Epithelial cell of esophagus (primary cell): ENCODE results near the gene AHRR.
A peak's percentile ranks its signal among the peaks of the same experiment; 100 is the strongest.

Source experiments
- DNase-seq: peaks from one replicate; pipeline ENCODE4 v3.0.0; 2010; ENCODE audit warnings: low read depth
- H3K4me3 ChIP-seq: 2 replicates; pipeline ENCODE4 v1.5.1; 2011; ENCODE audit warnings: mild to moderate bottlenecking, low read length, control low read depth
- TF ChIP-seq, protein P1 (sequence below): IDR thresholded peaks from 2 replicates; pipeline ENCODE4 v1.5.1; 2011; ENCODE audit warnings: low read depth, mild to moderate bottlenecking, low read length, control low read depth, inconsistent platforms; ENCODE audit not compliant: insufficient read depth; ENCODE audit errors: missing control alignments

AHRR gene

DNA sequence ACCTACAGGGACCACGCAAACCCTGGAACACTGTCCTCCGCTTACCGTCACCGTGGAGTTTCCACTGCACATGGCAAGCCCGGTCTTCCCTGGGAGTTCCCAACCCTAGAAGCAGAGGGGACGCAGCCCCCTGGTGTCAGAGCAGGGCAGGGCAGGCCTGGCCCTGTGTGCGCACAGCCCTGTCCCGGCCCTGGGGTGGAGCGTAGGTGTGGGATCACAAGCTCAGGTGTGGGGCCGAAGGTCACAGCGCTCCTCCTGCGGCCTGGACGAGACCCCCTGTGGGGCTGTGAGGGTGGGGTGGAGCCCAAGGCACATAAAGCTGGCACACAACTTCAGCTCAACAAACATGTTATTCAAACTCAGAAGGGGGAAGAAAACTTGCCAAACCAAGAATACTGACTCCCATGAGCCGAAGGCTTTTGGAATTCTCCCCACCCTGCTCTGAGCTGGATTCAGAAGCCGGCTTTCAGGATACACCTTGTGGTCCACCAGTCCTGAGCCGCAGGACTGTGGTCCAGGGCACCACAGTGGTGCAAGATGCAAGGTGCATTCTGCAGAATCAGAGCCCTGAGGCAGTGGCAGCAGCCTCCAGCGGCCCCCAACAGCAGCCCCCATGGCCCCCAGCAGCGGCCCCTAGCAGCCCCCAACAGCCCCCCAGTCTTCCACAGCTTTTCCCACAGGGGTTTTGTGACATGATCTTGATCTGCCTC, 109.6 kb downstream of the AHRR start:
- TF ChIP-seq, protein P1, sequence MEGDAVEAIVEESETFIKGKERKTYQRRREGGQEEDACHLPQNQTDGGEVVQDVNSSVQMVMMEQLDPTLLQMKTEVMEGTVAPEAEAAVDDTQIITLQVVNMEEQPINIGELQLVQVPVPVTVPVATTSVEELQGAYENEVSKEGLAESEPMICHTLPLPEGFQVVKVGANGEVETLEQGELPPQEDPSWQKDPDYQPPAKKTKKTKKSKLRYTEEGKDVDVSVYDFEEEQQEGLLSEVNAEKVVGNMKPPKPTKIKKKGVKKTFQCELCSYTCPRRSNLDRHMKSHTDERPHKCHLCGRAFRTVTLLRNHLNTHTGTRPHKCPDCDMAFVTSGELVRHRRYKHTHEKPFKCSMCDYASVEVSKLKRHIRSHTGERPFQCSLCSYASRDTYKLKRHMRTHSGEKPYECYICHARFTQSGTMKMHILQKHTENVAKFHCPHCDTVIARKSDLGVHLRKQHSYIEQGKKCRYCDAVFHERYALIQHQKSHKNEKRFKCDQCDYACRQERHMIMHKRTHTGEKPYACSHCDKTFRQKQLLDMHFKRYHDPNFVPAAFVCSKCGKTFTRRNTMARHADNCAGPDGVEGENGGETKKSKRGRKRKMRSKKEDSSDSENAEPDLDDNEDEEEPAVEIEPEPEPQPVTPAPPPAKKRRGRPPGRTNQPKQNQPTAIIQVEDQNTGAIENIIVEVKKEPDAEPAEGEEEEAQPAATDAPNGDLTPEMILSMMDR, result peak; percentile 47
- DNase-seq, result peak; percentile 26
- H3K4me3 ChIP-seq, result no peak overlapping the region

DNA sequence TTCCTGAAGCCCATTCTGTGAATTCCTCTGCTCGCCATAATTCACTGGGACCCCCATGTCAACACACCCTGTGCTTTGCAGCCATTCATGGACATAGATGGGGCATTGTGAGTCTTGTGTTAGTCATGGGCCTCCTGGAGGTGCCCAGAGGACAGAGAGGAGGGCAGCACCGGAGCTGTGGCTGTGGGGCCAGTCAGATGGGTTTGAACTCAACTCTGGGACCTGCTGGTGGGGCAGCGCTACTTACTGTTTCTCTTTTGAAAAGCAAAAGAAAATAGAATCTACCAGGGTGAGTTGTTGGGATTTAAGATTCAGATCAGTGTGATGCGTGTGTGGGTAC, 110.2 kb downstream of the AHRR start:
- TF ChIP-seq, protein P1, result no peak
- no peak for DNase-seq

DNA sequence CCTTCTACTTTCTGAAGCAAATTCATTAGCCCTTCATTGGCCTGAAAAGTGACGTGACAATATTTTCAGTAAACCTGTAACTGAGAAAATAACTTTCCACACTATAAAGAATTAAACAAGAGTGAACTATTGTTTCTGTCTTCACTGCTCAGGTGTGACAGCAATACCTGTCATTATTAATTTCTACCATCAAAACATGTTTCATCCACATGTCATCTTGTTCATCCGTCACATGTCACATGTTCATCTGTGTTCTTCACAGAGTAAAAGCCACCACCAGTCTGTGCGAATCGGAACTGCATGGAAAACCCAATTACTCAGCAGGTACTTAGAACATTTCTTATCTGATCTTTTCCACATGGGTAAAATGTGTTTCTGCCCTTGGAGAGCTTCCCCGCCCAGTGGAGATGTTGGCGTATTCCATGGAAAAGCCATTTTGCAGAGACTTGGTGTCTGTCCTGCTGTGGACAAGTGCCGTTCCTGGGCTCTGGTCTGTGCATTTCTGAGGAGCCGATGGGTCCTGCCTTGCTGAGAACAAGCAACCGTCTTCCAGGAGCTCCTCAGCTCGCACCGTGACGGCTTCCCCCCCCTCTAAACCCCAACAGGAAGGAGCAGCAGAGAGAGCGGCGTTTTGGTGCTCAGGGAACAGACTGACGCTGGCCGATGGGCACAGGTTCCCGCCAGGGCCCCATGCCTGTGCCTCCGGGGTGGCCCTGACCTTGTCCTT, 110.8 kb downstream of the AHRR start:
- DNase-seq, result no peak
- H3K4me3 ChIP-seq, result no peak overlapping the region
- TF ChIP-seq, protein P1, result no peak

More for the DNA sequence above, 110.2 kb downstream of the AHRR start:
- no peak overlapping the region for H3K4me3 ChIP-seq

DNA sequence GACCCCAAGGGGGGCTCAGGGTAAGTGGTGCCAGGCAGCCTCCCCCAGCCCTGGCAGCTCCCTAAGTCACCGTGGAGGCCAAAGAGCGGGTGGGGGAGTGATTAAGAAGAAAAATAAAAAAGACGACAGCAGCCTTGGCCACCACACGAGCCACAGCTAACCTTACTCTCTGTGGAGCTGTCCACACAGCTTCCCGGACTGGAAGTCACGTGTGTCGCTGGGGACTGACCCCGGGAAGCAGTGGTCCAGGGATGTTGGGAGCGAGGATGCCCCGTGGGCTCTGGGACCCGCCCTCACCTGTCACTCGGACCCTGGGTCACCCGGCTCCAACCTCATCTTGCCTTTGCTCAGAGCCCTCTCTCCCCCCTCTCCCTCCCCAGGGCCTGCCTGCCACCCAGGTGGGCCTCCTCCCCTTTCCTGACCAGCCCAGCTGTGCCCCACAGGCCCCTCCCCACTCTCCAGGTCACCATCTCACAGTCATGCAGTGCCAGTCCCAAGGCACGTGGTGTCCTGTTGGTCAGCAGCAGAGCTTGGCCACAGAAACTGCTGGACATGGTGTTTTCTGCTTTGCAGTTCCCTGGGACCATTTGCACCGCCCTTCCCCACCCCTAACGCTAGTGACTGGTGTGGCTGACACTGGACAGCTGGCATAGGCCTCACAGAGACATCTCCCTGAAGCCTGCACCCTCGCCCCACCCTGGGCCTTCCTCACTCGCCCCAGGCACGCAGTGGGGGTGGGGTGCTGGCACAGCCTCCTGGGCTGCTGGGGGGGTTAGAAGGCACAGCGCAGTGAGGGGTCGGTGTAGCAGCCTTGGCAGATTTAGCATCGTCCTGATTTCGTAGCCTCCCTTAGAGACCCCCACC, 111.6 kb downstream of the AHRR start:
- no peak for DNase-seq
- H3K4me3 ChIP-seq, result no peak overlapping the region
- TF ChIP-seq, protein P1, result no peak

- DNase-seq, result no peak
- TF ChIP-seq, protein P1, result no peak
Observed at GRCh38 chr5:433836-434235, 112.3 kb downstream of the AHRR start.

DNA sequence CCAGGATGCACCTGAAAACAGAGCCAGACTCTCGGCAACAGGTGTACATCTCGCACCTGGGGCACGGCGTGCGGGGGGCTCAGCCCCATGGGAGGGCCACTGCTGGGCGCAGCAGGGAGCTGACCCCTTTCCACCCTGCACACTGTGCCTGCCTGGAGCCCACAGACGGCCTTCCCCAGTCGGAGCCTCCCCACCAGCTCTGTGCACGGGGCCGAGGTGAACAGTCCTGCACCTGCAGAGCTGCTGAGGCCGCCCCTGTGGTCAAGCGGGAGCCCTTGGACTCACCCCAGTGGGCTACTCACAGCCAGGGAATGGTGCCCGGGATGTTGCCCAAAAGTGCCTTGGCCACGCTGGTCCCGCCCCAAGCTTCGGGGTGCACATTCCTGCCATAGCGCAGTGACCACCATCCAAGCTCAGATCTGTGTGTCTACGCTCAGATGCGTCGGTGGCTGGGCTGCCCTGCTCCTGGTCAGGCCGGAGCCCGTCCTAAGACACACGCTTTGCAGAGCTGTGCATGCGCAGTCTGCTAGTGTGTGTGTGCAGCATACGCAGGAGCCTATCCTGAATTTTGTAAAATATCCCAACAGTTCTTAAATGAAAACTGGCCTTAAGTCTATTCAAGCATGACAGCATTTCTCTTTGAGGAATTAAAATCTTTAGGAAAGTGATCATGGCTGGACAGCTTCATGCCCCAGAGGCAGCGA, 113.1 kb downstream of the AHRR start:
- DNase-seq, result no peak
- no peak overlapping the region for H3K4me3 ChIP-seq
- TF ChIP-seq, protein P1, result no peak

More at GRCh38 chr5:433836-434235, 112.3 kb downstream of the AHRR start:
- H3K4me3 ChIP-seq, result no peak overlapping the region
